ENCODE data around the gene PRKD1.

The PRKD1 gene

DNA sequence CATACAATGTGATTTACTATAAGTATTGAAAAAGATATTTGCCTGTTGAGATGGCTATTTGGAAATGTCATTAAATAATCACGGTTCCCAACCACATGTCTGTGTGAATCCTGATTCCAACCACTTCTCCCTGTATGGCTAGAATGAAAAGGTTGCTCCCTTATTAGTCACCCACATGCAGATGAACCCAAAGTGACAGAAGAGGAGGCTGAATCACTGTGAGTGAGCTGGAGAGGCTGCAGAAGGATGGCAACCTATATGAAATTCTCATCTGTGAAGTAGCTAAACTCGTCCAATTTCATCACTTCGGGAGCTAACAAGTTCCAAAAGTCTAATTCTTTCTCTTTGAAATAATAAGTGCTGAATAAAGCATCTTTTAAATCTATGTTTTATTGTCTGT is 300.5 kb downstream of the PRKD1 start:
- no peak for DNase-seq (ENCODE audit: low read depth in 1 of 2, low spot score in 1 of 2)

DNA sequence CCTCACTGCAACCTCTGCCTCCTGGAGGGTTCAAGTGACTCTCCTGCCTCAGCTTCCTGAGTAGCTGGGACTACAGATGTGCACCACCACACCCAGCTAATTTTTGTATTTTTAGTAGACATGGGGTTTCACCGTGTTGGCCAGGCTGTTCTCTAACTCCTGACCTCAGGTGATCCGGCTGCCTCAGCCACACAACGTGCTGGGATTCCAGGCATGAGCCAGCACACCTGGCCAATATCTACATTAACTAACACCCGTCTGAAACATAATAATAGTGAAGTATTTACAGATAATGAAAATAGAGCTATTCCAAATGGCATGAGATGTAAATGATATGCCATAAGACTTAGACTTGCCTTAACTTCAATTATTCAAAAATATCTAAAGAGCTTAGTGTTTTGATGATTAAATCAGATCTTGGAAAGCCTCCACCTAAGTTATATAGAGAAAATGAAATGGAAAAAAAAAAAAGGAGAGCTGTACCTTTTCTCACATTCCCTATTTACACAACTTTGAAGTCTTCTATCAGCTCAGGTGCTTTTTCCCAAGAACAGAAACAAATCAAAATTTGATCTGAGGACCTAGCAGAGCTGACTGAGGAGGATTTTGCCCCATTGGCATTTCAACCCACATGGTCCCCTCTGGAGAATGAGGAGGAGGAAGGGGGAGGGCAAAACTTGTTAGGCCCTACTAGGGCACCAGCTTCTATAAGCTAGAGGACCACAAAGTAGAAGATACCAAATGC is 309.2 kb downstream of the PRKD1 start:
- no peak for DNase-seq (ENCODE audit: low read depth in 1 of 2, low spot score in 1 of 2)

DNA sequence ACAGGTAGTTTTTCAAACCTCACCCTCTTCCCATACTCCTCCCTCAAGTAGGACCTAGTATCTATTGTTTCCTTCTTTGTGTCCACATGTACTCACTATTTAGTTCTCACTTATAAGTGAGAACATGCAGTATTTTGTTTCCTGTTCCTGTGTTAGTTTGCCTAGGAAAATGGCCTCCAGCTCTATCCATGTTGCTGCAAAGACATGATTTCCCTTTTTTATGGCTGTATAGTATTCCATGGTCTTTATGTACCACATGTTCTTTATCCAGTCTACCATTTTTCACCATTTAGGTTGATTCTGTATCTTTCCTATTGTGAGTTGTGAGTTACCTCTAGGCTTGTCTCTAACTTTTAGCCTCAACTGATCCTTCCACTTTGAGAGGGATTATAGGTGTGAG is 310.7 kb downstream of the PRKD1 start:
- DNase-seq (ENCODE audit: low read depth in 1 of 2, low spot score in 1 of 2): no peak

DNA sequence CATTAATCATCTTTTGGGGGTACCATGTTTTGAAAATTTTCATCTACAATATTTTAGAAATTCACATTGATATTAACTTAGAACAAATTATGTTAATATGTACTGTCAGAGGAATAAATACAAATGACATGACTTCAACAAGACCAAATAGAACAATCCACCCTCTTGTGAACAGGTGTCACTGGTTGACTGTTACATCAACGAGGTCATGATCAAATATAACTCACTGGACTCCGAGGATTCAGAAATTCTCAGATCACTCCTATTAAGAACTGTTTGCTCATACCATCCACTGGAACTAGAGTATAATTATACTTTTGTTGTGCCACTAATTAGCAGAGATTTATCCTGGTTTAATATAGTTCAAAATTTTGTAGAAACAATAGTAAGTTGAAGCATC is 318.8 kb downstream of the PRKD1 start:
- DNase-seq (ENCODE audit: low read depth in 1 of 2, low spot score in 1 of 2): no peak

DNA sequence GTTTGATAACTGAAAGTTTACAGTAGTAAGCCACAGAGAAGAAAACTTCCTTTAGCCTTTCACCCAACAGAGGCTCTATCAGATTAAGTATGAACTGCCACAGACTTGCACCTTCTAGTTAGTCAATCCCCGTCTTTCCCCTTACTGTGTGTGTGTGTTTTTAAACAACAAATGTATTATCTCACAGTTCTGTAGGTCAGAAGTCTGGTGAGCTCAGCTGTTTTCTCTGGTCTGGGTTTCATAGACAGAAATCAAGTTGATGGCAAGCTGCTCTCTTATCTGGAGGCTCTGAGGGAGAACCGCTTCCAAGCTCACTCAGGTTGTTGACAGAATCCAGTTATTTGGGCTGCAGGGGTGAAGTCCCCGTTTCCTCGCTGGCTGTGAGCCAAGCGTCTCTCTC is 320.5 kb downstream of the PRKD1 start:
- no peak for DNase-seq (ENCODE audit: low read depth in 1 of 2, low spot score in 1 of 2)

DNA sequence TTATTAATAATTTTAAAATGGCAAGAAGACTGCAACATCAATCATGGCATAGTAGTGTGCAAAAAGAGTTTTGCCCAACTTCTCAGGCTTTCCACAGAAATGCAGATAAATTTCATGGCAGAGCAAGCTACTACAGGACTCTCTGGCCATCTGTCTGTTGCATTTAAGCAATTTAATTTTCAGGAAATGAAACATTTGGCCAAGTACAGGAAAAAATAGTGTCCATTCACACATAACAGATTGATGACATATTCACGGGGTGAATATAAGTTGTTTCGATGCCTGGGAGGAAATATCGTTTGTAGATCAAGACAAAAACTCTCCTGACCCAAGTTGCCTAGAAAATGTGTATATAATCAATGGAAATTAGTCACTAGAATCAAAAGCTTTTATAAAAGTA is 324.0 kb downstream of the PRKD1 start:
- DNase-seq (ENCODE audit: low read depth in 1 of 2, low spot score in 1 of 2): no peak

DNA sequence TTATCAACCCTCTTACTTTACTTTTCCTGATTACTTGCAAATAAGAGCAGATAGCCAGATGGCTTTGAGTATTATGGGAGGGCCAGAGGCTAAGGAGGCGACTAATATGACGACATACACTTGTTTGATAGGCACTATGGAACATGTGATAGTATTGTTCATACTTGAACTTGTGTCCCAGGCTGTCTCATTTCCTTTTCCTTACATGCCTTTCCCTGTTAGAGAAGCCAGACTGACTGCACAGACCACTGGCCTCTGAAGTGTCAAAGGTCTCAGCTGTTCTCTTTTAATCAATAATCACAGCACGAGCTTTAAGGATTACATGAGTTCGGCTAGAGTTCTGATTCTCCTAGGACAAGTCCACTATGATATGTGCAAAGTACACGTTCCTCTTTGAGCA is 326.0 kb downstream of the PRKD1 start:
- DNase-seq (ENCODE audit: low read depth in 1 of 2, low spot score in 1 of 2): no peak

DNA sequence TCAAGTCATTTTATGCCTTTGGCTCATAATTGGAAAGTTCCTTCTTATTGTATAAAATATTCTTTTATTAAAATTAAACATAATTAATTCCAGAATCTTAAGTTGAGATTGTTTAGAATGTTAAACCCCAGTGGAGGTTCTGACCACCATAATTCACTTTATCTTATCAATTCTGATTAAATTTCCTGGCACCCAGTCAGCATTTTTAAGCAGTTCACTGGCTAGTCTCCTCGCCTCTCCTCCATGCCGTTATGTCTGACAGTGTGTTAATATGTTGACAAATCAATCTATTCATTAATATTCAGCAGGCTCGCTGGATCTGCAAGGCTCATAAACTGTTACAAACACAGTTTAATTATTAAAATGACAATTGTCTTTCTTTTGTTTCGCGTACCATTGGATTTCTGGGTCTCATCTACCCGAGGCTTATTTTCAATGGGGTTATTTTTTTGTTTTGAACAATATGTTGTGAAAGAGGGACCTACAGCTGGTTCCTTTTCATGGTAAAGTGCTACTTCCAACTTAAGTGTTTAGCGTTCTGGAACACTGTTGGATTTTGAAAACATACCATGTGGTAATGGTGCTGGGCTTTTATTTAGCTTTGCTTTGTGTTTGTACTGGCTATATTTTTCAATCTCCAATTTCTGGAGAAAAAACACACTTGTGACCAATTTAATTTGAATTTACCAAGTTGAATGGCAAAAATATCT is 339.7 kb downstream of the PRKD1 start:
- DNase-seq (ENCODE audit: low read depth in 1 of 2, low spot score in 1 of 2): no peak

DNA sequence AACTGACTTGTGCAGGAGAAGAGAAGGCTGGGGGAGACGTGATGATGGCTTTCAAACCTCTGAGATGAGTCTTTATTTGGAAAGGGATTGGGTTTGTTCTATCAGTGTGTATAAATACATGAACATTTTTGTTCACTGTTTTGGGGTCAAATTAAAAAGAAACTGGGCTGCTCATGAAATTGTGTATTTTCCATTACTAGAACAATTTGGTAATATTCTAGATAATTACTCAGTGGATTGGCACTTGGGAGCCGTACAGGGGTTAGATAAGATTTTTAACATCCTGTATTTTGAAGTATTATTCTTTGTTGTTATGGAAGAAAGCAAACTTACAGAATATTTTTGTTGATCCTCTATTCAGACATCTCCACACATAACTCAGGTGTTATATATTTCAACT is 340.6 kb downstream of the PRKD1 start:
- no peak for DNase-seq (ENCODE audit: low read depth in 1 of 2, low spot score in 1 of 2)

DNA sequence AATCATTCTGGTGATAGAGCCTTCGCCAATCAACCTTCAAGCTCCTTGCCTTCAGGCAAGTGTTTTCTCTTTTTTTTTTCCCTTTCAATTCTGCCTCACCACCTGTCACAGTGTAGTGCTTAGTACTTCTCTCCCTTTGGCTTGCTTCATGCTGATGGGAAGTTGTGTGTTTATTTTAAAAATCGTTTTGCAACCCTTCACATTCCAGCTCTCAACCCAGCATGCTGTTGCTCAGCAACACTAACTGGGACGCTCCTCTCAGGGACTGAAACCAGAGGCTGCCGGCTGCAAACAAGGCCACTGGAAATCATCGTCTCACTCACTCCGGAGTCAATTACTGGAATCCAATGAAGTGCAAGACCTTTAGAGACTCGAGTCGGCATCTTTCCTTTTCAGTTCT is 342.7 kb downstream of the PRKD1 start:
- no peak for DNase-seq (ENCODE audit: low read depth in 1 of 2, low spot score in 1 of 2)

DNA sequence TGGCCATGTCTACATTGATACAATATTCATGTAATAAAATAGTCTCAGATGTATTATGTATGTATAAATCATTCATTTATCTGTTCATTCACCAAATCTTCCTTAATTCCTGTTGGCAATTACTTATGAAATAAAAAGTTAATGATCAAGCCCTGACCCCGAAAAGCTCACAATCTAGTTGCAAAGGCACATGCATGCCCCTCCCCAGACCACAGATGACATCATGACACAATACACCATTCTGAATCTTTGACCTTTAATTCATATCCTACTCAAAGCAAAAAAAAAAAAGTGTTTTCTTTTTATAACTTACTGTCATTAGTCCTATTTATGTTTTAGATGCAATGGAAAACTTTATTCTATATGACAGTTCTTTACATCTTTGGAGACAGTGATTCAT is 346.9 kb downstream of the PRKD1 start:
- DNase-seq (ENCODE audit: low read depth in 1 of 2, low spot score in 1 of 2): no peak

DNA sequence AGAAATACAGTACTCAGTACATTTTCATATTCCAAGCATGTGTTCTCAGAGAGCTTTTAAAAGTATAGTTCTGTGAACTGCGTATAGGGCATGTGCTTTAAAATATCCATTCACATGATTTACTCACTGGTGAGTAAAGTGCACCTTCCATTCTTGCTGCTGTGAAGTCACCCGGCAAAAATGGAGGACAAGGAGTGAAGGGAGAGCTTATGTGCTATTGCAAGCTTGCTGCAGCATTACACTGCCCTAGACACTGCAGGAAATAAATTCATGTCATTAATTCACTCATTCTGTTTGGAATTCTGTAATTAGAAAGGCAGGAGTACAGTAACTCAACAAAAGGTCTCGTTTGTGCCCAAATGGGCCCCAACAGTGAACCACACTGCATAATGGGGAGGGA is 347.8 kb downstream of the PRKD1 start:
- no peak for DNase-seq (ENCODE audit: low read depth in 1 of 2, low spot score in 1 of 2)

DNA sequence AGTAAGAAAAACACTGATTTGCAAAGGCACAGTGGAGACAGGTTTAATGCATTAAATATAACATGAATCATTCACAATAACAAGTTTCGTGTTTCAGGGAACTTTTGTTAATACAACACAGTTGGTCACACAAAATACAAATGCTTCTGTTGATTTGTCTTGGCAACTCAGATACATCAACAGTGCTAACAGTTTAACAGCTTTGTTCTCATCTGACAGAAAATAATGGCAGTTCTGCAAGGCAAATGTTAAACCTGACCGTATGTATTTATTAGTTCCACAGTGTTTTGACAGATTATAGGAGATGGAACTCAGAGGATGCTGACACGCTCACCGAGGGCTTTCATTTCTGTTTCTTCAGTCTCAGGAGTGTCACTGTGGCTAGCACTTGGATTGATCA is 350.7 kb downstream of the PRKD1 start:
- no peak for DNase-seq (ENCODE audit: low read depth in 1 of 2, low spot score in 1 of 2)

DNA sequence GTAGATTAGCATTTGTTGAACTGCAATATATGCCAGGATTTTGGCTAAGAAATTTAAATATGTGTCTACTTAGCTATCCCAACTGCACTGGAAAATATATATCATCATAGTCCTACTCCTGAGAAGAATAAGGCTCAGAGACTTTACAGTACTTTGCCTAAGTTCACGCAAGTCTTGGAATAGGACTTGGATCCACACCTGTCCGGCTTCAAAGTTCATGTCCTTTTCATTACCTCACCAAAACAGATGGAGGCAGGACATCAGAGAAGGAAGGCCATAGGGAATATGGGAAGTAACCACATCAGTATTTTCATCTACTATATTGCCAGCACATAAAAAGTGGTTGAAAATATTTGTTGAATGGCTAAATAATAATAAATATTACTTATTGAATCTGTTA is 358.5 kb downstream of the PRKD1 start:
- DNase-seq (ENCODE audit: low read depth in 1 of 2, low spot score in 1 of 2): no peak

DNA sequence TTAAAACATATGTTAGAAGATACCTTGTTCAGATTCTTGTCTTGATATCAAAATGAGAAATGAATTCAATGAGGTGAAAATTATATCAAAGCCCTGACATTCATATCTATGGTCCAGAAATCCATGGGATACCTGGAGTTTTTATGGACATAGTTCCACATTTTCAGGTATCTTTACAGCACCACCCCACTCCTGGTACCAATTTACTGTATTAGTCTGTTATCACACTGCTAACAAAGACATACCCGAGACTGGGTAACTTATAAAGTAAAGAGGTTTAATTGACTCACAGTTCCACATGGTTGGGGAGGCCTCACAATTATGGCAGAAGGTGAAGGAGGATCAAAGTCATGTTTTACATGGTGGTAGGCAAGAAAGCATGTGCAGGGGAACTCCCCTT is 361.5 kb downstream of the PRKD1 start:
- DNase-seq (ENCODE audit: low read depth in 1 of 2, low spot score in 1 of 2): no peak

DNA sequence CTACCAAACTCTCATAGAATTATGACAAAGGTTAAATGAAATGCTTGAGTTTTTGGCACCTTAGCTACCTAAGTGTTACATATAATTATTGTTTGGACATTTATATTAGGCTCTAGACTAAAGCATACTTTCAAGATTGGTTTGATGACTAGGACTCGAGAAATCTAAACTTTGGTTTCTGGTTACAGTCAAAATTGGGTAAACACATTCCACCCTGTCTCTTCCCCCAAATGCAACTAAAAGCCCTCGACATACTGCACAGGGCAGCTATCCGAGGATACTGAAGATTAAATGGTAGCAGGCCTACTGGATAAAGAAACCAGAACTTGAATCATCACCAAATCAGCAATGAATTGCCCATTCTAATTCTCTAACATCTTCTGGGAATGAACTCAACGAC is 369.1 kb downstream of the PRKD1 start:
- no peak for DNase-seq (ENCODE audit: low read depth in 1 of 2, low spot score in 1 of 2)

DNA sequence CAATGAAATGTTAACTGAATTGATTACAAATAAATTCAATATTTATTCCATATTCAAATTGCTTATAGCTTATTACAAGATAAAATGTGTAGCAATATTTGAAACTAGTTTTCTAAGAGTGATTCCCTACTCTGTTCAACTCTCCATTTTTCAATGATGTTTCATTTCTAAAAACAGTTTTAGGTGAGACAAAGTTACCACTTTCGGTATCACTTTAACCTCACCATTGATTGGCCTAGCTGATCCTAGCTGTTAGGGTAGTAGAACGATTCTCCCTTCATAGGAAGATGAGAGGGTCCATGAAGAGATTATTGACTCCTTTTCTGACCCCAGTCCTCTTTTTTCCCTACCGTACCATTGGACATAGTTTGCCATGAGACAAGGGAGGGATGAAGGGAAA is 373.3 kb downstream of the PRKD1 start:
- no peak for DNase-seq (ENCODE audit: low read depth in 1 of 2, low spot score in 1 of 2)

DNA sequence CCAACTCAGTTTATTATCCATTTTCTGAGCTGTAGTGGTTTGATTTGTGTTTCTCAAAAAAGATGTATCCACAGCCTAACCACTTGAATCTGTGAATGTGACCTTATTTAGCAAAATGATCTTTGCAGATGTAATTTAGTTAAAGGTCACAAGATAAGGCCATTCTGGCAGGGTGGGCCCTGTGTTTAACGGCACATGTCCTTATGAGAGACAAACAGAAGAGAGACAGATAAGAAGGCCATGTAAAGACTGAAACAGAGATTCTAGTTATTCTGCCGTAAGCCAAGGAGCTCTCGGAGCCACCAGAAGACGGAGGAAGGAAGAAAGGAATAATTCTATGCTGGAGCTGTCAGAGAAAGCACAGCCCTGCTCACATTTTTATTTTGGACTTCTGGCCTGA is 374.2 kb downstream of the PRKD1 start:
- DNase-seq (ENCODE audit: low read depth in 1 of 2, low spot score in 1 of 2): no peak

DNA sequence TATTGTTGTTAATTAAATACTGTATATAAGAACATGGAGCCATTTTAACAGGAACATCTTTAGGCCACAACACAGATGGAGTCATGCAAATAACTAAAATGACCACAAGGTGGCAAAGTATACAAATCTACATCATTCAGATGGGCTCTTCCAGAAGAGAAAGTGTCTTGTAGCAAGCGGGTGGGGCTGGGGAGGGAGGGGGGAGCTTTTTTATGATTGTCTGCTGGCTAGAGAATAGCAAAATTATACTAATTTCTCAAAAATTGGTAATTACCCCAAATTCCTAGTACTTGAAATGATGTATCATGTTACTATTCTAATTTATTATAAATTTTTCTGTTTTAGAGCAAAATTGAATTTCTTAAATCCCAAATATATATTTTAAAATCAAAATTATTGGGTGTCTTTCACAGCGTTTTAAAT is 378.7 kb downstream of the PRKD1 start:
- no peak for DNase-seq (ENCODE audit: low read depth in 1 of 2, low spot score in 1 of 2)

DNA sequence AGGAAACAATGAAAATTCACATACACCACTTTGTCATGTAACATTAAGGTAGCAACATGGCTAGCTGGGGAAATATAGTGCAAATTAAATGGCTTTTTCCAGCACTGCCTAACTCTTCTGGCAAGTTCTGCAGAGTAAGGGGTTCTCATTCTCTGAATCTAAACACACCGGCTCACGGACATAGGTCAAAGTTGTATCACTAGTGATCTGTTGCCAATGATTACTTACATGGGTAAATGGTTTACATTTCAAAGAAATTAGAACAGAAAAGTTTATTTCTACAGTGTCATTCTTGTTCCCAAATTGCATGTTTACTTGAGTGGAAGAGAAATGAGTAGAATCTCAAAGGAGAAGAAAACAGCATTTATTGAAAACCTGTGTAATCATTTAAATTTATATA is 381.9 kb downstream of the PRKD1 start:
- no peak for DNase-seq (ENCODE audit: low read depth in 1 of 2, low spot score in 1 of 2)

DNA sequence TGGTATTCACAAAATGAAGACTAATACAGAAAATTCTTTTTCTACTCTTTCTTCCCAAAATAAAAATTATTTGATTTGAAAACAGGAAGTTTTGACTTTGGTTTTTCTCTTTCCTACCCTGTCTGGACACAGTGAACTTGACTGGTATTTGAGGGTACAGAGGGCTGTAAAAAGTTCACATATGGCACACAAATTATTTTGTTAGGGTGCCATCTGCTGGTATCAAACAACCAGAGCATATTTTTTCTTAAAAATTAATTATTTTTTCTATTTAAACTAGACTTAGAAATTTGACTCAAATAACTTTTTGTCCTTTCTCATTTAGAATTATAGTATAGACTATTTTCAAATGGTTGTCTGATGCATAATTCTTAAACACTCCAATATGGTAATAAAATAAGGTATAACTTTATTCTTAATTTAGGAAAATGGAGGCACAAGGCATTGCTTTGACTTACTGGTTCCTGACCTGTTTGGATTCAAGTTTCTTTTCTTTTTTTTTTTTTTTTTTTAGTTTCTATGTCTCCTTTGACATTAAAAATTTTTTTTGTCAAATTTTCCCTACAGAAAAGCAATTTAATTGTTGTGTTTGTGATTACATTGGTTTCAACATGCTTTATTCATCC is 390.6 kb downstream of the PRKD1 start:
- DNase-seq (ENCODE audit: low read depth in 1 of 2, low spot score in 1 of 2): no peak

DNA sequence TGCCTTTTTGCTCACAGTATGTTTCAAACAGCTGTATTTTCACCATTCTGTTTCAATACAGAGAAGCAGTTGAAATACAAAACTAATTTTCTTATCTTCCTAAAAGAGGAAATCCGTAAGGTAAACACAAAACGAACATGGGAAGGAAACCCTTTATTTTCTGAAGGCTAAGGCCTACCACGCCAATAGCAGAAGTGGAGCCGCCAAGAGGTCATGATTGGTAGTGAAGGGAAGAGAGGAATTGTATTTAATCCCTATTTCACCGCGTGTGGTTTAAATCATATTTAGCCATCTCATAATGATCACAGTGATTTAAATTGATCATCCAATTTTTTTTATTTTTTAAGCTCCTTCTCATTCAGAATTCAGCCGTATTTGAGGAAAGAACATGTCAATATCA is 398.2 kb downstream of the PRKD1 start:
- no peak for DNase-seq (ENCODE audit: low read depth in 1 of 2, low spot score in 1 of 2)

DNA sequence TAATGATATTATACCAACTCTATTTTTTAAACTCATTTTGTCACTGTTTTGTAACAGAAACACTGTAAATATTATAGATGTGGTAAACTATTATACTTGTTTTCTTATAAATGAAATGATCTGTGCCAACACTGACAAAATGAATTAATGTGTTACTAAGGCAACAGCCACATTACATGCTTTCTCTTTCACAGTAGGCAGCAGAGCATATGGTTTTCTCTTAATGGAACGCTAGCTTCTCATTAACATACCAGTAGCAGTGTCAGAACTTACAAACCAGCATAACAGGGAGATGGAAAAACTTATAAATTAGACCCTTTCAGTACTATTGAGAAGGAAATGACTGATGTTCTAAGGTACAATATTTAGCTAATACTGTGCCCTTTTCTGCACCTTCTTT is 398.8 kb downstream of the PRKD1 start:
- DNase-seq (ENCODE audit: low read depth in 1 of 2, low spot score in 1 of 2): no peak

Data from activated T-helper 1 cell treated with anti-CD3 and anti-CD28 coated beads, Interleukin-2, amount 50 U/mL, for 16 hours (primary cell).